HG03280 (cell line): ENCODE measurements around the gene MRGPRD.
"Not testable (repeated sequence)": the region's sequence is repeated elsewhere in the genome, so short reads cannot be mapped to it uniquely, and the experiment has no call there.

Experiments
- ATAC-seq: cut with Tn5 transposase; IDR thresholded peaks from one replicate; pipeline ENCODE4 v1.9.1; 2021; ENCODE audit warnings: mild to moderate bottlenecking, moderate library complexity; ENCODE audit not compliant: unreplicated experiment

Gene MRGPRD

GRCh38 chr11:68994894-68995285, 14.1 kb upstream of the MRGPRD start:
- ATAC-seq = no peak

- ATAC-seq = no peak
Observed at GRCh38 chr11:68994161-68994893, 13.5 kb upstream of the MRGPRD start.

DNA sequence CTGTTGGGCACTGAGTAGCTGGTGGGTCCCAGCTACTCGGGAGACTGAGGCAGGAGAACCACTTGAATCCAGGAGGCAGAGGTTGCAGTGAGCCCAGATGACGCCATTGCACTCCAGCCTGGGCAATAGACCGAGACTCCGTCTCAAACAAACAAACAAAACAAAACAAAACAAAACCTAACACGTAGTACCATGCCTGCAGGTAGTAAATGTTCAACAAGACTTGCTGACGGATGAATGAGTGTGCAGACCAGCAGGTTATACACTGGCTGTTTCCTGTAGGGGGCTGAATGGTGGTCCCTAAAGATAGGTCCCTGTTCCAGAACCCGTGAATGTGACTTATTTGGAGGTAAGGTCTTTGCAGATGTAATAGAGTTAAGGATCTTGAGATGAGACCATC, 12.8 kb upstream of the MRGPRD start:
- no peak for ATAC-seq

DNA sequence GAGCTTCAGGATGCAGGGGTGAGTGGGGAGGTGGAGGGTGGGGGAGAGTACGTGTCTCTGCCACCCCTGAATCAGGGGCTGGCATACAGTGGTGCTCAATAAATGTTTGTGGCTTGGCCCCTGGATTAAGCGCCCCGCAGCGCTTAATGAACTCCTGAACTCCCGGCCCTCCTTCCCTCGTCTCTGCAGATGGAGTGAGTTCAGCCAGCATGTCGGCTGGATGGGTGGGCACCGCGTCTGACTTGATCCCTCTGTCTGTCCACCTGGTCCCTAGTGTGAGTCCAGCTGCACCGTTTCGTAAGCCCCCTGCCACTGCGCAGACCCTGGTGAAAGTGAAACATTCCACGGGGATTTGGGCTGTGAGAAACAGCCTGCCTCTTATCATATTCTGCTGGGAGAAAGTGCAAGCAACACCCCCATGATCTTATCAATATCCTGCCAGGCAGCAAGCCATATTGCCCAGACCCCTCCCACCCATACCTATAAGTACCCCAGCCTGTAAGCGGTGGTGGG, 12.0 kb upstream of the MRGPRD start:
- ATAC-seq = no peak

DNA sequence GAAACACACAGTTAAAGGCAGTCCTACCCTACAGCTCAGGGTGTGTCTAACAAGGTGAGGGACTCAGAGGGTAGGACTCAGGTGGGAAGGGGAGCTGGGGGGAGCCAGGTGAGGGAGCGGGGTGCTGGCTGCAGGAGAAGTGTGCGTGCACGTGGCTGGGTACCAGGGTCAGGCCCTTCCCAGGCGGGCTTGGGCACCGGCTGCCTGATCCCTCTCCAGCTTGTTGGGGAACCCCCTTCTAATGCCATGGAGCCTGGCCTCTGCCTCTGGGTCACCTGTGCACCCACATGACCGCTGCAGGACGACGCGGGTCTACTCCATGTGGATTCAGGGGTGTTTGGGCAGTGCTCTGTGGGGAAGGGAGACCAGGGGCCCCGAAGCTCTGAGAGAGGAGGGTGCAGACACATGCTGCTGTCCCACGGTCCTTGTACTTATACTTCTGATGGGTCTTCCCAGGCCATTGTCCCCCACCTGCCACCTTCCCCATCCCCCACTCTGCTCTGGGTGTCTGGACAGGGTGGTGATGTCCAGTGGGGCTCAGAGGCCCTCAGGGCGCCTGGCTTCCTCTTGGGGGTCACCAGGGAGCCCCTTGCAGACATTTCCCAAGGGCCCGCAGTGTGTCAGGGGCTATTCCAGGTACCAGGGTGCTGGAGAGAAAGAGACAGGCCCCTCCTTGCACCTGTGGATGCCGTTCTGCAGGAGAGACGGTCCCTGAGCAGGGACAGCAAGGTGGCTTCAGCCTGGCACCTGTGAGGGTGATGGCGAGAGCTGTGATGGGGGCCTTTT, 10.4 kb upstream of the MRGPRD start:
- no peak for ATAC-seq

DNA sequence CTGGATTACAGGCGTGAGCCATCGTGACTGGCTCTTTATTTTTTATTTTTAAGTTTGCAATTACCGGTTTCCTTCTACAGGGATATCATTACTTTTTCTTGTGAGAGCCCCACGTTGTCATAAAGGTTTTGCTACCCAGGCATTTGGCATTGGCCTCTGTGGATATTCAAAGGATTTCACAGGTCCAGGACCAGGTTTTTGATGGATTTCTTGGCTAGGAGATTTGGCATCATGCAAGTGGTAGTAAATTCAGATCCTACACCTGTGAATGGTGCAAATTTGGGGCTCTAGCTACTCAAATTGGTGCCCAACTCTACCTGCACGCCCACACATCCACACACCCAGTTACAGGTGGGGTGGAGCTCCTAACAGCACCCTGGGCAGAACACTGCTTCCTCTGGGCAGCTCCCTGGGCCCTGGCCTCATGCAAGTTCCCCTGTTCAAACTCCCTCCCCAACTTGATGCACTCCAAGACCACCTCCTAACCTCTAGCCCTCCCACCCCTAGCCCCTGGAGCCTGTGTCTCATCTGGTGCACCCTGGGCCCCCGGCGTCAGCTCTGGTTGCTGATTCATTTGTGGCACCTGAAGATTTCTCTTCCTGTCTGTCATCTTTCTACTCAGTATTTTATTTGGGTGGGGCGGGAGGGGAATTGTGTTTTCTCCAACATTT, 9.3 kb upstream of the MRGPRD start:
- ATAC-seq = no peak

DNA sequence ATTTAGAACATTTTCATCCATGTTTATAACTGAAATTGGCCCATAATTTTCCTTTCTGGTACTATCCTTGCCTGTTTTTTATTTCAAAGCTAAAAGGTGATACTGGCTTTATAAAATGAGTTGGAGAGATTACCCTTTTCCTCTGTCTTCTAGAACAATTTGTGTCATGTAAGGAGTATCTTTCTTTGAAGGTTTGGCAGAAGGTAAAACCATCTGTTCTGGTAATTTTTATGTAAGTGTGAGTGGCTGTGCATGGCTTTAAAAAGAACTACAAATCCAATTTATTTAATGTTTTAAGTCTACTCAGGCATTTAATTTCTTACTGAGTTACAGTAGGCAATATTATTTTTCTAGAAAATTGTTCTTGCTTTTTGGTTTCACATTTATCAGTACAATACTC, 7.7 kb upstream of the MRGPRD start:
- no peak for ATAC-seq

DNA sequence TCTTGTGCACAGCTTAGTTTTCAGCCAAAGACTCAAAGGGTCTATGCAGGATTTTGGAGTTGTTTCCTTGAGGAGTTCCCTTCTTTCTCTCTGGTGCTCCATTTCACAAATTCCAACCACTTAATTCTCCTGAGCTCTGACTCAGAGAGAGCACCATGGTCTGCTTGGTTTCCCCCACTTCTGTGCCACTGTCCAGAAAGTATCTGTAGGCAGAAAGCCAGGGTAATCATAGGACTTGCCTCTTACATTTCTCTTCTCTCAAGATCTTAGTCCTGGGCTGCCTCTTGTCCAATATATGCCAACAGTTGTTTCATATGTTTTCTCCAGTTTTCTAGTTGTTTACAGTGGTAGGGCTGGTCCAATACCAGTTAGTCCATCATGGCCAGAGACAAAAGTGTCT, 6.4 kb upstream of the MRGPRD start:
- ATAC-seq = no peak

DNA sequence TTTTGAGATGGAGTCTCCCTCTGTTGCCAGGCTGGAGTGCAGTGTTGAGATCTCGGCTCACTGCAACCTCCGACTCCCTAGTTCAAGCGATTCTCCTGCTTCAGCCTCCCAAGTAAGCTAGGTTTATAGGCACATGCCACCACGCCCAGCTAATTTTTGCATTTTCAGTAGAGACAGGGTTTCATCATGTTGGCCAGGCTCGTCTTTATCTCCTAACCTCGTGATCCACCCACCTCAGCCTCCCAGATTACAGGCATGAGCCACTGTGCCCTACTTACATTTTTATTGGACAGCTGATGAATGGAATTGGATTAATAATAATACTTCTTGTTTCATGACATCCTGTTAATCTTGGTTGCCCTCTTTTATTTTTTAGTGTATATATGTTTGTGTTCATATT, 3.0 kb upstream of the MRGPRD start:
- ATAC-seq = no peak

- no peak for ATAC-seq
Observed at GRCh38 chr11:68982134-68982533, 1.3 kb upstream of the MRGPRD start.

DNA sequence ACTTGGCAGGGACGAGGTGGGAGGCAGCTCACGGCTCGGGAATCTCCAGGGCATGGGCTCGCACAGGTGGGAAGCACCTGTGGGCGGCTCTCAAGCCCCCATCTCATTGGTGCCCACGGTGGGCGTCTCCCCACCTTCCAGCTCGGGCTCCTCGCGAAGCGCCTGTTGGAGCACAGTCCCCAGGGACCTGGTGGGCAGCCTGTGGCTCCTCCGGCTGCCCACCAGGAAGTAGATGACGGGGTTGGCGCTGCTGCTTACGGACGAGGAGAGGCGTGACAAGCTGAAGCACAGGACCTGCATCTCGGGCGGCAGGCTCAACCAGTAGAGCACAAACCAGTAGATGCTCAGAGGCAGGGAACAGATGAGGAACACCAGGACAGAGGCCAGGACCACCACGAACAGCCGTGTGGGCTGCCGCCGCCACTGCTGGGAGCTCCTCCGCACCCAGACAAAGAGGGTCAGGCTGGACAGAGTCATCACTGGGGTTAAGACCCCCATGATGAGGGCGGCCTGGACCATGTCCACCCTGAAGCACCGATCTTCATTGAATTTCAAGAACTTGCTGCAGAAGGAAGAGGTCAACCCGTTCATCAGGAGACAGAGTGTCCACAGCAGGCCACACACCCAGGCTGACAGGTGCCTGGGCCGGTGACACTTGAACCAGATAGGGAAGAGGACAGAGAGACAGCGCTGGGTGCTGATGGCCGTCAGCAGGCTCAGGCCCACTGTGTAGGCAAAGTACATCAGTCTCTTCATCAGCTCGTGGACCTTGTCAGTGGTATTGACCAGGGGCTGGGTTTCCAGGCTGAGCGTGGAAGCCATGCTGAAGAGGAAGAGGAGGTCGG, 633 bp downstream of the MRGPRD start:
- no peak for ATAC-seq

- ATAC-seq = no peak
Observed at GRCh38 chr11:68978931-68979594, 1.7 kb downstream of the MRGPRD start.

DNA sequence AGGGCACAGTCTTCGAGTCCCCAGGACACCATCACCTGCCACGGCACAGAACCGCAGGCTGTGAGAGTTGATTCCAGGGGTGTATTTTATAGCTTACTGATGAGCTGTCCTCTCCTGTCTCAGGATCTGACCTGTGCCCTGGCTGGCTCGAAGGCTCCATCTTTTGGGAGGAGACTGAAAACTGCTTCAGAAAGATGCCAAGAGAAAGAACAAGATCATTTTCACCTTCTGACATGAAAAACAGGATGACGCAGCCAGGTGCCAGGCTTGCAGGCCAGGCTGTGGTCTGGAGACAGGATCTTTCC, 2.2 kb downstream of the MRGPRD start:
- no peak for ATAC-seq

- no peak for ATAC-seq
Observed at GRCh38 chr11:68977781-68978625, 2.8 kb downstream of the MRGPRD start.

DNA sequence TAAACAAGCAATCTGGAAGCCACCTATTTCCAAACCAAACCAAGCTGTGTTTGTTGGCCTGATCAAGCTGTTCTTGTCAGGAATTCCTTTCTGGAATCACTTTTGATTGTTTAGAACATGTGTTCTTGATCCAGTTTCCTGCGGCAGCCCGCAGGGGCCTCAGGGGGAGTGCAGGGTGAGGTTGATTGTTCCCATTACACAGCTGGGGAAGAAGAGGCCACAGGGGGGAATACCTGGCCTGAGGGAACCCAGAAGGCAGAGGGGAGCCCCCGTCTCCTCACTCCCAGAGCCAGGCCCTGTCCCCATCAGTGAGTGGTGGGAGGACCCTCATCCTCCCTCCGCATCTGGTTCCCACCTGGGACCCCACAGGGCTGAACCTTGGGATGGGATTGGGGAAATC, 4.2 kb downstream of the MRGPRD start:
- ATAC-seq = no peak

DNA sequence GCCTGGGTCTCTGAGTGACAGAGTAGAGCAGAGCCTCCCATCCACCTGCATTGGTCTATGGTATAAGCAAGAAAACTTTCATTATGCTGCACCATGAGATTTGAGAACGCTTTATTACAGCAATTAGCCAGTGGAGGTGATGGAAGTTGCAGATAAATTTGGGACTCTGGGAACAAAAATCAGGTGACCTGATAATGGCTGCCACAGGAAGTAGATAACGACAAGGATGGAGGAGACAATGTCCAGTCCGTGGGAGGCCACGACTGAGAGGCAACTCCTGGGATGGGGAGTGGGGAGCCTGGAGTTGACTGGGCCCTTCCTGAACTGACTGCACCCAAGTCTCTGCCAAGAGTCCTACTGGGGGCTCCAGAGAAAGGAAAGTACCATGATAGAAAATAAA, 4.7 kb downstream of the MRGPRD start:
- ATAC-seq = no peak

GRCh38 chr11:68974421-68975194, 6.2 kb downstream of the MRGPRD start:
- ATAC-seq = no peak

DNA sequence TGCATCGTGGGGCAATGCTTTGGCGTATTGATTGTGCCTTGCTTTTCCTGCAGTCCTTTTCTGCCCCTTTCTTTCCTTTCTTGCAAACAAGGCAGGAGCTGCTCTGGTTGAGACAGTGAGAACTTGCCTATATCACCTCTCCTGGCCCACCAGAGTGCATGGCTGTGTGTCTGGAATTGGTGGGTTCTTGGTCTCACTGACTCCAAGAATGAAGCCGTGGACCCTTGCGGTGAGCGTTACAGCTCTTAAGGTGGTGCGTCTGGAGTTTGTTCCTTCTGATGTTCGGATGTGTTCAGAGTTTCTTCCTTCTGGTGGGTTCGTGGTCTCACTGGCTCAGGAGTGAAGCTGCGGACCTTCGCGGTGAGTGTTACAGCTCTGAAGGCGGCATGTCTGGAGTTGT, 7.1 kb downstream of the MRGPRD start:
- ATAC-seq = not testable (repeated sequence)

- no peak for ATAC-seq
Observed at GRCh38 chr11:68973219-68973618, 7.6 kb downstream of the MRGPRD start.
